HG03103 (cell line): ENCODE results near the gene NIF3L1.
"Not testable (repeated sequence)": the region's sequence is repeated elsewhere in the genome, so short reads cannot be mapped to it uniquely, and the experiment has no call there.

Experiments used
- ATAC-seq: cut with Tn5 transposase; IDR thresholded peaks from one replicate; pipeline ENCODE4 v1.9.1; 2021; ENCODE audit warnings: low read depth; ENCODE audit not compliant: unreplicated experiment

Gene NIF3L1

DNA sequence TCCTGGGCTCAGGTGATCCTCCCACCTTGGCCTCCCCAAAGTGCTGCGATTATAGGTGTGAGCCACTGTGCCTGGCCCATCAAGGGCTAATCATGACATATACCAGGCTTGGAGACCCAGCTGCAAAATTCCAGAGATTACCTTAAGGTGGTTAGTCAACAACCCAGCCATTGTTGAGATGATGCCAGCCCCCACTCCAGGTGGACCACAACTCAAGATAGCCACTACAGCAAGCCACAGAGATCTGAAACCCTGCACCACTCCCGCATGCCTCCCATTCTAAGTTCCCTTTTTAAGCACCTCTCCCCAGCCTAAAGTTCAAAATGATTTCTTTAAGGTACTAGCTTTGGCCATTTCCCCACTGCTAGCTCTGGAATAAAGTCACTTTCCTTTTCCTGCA is 20.2 kb upstream of the NIF3L1 start:
- no peak for ATAC-seq

DNA sequence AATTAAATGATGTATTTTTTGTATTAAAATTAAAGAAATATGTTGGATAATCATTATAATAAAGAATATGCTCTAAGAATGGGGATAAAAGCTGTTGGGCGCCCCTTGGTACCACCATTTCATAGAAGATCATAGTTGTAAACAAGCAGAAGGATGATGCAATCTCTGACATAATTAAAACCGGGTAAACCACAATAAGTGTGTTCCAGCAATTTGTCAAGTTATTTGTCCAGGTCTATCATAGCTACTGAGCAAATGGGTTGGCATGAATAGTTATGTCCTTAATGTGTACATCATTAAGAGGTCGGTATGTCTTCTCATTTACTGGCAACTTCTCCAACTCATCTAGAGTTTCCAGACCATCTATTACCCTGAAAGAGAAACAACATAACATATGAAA is 18.0 kb upstream of the NIF3L1 start:
- no peak for ATAC-seq

DNA sequence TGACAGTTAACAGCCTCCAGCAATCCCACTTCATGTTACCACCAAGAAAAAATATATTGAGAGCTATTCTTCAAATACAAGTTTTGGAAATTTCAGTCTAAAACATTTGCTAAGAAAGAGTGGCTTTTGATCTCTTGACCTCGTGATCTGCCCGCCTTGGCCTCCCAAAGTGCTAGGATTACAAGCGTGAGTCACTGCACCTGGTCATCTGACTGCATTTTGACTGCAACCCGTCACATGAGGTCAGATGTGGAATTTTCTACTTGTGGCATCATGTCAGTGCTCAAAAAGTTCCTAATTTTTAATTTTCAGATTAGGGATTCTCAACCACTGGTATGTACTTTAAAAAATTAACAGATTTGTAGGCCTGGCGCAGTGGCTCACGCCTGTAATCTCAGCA is 15.6 kb upstream of the NIF3L1 start:
- ATAC-seq, result no peak

DNA sequence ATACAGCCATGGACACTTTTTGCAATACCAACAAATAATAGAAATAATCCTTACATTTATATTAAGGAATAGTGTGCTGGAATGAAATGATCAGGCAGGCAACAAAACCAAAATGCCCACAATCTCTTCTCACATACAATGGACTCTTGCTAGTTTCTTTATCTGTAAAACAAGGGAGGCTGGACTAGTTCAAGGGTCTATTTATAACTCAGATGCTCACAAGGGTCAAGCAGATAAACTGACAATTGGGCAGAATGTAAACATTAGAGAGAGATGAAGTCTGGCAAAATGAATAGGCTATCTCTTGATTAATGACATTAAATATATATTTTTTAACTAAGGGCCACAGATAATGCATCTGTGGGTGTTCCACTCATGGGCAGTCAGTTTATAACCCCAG is 11.7 kb upstream of the NIF3L1 start:
- no peak for ATAC-seq

DNA sequence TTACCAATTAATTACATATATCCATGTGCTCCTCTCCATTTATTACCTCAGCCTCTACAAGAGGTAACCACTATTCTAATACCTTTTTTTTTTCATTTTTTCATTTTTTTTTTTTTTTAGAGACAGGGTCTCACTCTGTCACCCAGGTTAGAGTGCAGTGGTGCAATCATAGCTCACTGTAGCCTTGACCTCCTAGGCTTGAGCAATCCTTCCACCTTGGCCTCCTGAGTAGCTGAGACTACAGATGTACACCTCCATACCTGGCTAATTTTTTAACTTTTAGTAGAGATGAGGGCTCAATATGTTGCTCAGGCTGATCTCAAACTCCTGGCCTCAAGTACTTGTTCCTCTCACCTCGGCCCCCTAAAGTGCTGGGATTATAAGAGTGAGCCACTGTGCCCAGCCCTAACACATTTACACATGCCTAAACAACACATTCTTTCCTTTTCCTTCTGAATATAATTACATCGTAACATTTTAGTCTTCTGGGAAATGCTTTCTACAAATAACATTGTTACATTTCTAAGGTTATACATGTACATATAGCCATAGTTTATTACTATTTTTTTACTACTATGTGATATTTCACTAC is 10.8 kb upstream of the NIF3L1 start:
- ATAC-seq, result no peak

DNA sequence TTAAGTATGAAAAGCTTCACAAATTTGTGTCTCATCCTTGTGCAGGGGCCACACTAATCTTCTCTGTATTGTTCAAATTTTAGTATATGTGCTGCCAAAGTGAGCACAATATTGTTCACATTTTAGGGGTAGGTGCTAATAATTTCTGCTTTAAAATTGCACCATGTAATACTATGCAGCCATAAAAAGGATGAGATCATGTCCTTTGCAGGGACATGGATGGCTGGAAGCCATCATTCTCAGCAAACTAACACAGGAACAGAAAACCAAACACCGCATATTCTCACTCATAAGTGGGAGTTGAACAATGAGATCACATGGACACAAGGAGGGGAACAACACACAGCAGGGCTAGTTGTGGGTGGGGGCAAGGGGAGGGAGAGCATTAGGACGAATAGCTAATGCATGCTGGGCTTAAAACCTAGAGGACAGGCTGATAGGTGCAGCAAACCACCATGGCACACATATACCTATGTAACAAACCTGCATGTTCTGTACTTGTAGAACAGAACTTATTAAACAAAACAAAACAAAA is 7.4 kb upstream of the NIF3L1 start:
- not testable (repeated sequence) for ATAC-seq

DNA sequence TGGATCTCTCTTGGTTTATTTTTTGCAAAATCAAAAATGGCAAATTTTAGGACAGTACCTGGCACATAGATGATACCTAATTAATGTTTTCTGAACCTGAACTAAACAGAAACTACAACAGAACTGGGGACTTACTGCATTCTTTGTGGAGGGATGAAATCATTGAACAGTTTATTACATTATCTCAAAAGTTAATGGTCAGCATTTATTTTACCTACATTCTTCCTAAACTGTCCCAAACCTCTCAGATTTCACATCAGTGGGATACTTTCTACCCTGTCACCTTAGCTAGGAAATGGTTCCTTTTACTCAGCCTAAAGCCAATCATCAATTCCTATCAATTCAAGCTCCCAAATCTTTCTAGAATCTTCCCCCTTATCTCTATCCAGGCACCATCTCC is 10.3 kb downstream of the NIF3L1 start:
- ATAC-seq, result no peak

DNA sequence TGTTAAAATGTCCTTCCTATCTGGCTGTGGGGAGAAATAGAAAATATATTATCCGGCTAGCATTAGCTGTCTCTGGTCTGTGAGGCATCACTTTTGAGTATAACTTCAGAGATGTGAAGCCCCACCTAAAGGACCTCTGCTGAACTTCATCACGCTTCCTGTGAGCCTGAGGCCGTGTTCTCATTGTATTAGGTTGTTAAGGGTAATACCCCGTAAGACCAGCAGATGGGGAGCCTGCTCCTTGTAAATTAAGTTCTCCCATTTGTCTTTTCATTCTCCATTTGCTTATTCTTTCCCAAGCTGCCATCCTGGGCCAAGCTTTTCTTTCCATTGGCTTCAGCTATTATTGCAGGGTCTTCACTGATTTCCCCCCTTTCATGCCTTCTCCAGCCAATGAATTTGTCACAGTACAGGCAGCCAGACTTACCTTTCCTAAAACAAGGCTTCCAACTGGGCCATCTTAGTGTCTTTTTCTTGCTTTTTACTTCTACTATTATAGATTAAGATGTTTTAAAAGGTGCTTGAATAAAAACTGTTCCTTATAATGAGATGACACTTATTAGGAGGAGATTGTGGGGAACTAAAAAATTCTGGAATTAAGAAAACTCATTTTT is 12.4 kb downstream of the NIF3L1 start:
- ATAC-seq, result peak; percentile 99

DNA sequence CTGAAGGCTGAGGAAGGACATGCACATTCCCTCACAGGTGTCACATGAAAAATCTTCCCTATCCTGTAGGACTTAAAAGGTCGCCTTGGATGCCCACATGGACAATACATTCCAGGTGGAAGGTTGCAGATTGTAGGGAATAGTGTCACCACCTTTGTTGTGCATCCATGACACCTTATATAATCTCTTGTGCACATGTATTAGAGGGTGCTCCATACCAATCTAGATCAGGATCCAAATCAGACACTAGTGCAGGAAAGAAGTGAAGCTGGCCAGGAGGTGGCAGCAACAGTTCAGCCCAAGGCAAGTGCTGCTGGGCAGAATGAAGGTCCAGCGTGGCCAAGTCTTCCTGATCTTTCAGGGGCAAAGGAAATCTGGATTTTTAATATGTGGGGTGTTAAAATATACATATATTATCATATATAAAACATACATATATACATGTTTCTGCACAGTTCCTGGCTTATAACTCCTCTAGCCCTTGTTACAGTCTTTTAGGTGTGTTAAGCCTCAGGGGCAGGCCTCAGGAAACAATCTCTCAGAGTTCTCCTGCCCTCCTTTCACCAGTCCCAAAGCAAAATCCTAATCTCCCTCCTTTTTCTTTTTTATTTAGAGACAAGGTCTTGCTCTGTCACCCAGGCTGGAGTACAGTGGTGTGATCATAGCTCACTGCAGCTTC is 16.6 kb downstream of the NIF3L1 start:
- ATAC-seq, result peak; percentile 45

DNA sequence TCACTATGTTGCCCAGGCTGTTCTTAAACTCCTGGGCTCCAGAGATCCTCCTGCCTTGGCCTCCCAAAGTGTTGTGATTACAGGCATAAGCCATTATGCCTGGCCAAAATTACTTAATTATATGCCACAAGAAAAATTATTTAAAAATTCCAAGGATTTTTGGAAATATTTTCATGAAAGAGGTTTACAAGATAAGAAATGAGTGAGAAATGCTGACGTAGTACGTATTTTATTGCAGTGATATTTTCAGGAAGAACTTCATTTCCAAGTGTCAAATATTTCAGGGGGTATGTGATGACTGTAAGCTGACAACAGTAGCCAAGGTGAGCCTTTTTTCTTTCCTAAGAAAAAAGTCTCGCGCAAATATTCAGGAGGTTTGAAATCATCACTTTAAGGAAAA is 20.8 kb downstream of the NIF3L1 start:
- ATAC-seq, result no peak

DNA sequence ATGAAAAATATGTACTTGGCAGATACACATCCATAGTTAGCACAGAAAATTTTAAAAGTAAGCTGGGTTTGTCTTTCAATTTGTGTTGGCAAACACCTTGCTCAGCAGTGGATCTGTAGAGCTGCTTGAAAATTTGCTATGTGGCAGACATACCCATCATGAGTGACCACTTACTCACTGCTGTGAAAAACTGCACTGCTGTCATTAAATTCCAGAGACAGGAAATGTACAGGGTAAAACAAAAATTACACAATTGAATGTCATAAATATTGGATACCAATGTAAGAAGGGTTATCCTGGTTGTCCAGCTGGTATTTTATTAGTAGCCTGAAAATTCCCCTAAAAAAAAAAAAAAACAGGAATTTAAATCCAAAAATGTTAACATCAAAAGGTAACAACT is 24.5 kb downstream of the NIF3L1 start:
- ATAC-seq, result no peak

DNA sequence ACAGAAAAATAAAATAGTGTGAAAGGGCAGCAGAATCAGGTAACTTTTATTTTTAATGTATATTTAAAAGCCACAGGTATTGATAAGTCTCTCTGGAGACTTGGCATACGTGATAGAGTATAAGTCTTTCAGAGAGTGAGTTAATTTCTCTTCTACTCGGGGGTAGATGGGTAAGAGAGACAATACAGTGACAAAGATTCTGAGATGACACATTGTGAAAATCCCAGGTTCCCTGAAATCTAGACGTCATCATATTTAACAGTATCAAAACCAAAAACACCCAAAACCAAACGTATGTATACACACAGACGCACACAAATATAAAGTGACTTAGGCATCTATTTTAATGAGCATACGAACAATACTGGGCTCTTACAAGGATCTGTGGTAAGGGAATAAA is 33.3 kb downstream of the NIF3L1 start:
- ATAC-seq, result no peak

DNA sequence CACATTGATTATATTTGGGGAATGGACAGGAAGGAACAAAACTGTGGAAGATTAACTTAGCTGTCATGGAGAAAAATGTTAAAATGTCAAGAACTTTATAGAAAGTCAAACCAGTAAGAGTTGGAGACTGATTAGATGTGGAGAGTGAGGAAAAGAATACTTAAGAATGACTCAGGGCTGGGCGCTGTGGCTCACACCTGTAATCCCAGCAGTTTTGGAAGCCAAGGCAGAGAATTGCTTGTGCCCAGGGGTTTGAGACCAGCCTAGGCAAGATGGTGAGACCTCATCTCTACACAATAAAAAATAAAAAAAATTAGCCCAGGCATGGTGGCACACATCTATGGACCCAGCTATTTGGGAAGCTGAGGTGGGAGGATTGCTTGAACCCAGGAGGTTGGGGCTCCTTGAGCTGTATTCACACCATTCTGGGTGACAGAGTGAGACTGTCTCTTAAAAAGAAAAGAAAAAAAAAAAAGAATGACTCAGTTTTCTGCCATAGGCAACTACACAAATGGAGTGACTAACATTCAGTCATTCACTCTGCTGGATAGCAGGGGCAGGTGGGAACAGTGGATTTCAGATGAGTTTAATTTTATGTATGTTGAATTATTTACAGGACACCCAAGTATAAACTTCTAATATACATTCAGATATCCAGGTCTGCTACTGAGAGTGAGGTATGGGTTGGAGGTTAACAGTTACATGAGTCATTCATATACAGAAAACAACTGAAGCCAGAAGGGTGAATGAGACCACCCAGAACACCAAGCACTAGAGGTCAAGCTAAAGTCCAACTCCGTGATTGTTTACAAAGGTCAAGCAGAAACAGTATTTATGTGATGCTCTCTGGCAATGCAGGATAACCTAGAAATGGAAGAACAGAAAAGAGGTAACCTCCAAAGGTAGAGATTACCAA is 40.4 kb downstream of the NIF3L1 start:
- ATAC-seq, result no peak

DNA sequence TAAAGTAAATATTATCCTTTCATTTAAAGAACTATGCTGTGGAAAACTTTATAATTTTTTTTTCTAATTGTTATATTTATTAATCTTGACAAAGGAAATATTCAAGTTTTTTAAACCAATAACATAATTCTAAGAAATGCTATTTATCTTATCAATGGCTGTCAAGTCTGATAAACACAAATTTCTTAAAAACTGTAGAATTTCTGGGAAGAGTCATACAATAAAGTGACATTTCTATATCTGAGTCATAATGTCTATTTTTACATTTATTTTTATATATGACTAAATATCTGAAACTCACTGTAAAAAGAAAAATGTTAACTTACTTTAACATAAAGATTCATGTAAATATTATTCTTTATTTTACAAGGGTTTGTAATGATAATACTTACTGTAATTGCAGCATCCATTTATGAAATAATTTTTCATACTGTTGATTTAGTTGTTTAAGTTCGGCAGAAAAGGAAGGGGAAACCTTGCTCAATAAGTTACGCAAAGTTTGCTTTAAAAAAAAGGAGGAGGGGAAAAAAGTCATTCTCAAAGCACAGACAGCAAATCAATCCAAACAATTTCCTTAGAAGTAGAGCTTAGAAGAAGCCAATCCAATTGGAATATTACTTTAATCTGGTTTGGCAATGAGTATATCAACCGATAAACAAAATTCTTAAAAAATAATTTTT is 41.9 kb downstream of the NIF3L1 start:
- no peak for ATAC-seq

DNA sequence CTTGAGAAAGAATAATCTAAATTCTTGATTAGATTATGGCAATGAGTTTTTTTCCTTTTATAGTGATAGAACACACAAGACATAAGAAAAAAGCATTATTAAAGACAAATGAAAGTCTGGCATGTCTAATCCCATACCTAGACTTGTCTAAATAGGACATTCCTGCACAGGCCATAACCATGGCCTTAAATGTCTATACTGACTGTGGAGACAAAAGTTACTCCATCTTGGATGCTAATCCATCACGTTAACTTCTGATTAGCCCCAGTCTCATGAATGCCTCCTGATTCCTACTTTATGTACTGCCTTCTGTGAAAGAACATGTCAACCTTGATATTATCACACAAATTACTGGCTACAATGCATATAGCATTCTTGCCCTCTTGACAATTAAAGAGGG is 50.7 kb downstream of the NIF3L1 start:
- ATAC-seq, result no peak

DNA sequence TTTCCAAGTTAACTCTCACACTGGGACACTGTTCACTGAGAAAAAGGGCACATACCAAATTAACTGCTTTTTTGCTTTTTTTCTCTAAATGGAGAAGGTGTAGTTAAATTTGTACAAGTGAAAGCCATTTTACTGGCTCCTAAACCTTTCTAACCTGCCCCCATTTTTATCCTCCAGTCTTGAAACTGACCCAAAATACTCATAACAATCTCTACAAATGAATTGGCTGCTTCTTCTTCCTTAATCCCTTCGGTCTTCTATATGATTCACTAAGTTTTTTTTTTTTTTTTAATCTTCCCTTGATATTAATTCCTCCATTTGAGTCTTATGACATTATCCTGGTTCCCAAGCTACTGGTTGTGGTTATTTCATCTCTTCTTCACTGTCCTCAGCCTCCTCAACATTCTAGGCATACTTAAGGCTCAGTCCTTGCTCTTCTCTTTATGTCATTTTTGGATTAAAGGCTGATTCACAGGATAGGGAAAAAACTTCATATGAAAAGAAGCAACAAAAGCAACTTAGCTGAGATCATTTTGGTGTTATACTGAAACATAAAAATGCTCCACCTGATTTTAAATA is 54.4 kb downstream of the NIF3L1 start:
- no peak for ATAC-seq

DNA sequence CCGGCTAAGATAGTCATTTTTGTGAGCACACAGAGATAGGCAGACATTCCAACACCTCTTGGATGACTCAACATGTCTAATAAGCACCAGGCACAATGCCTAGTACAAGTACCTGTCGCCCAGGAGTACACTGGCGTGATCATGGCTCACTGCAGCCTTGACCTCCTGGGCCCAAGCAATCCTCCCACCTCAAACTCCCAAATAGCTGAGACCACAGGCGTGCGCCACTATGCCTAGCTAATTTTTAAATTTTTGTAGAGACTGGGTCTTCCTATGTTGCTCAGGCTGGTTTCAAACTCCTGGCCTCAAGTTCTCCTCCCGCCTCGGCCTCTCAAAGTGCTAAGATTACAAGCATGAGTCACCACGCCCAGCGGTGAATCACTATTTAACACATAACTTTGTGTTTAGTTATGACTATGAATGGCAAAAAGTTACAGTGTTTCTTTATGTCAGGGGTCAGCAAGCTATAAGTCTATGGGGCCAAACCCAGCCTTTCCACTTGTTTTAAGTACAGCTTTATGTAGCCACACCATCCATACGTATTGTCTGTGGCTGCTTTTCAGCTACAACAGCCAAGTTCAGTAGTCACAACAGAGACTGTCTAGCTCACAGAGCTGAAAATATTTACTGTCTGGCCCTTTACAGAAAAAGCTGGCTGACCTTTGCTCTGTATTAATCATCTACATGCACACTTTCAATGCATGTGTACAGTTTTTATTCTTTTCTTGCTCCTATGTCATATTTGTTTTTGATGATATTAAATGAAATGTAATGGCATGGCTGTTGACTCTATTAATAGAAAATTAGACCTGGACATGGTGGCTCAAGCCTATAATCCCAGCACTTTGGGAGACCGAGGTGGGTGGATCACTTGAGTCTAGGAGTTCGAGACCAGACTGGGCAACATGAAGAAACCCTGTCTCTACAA is 55.6 kb downstream of the NIF3L1 start:
- no peak for ATAC-seq

DNA sequence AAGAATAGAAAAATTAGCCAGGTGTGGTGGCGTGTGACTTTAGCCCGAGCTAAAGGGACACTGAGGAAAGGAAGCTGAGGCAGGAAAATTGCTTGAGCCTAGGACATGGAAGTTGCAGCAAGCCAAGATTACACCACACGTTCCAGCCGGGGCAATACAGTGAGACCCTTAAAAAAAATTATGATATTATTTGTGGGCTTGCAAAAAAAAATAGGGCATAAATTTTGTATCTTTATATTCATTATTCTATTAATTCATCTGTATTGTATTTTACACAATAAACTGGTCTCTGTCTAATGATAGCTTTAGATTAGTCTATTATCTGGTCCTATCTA is 56.2 kb downstream of the NIF3L1 start:
- no peak for ATAC-seq

DNA sequence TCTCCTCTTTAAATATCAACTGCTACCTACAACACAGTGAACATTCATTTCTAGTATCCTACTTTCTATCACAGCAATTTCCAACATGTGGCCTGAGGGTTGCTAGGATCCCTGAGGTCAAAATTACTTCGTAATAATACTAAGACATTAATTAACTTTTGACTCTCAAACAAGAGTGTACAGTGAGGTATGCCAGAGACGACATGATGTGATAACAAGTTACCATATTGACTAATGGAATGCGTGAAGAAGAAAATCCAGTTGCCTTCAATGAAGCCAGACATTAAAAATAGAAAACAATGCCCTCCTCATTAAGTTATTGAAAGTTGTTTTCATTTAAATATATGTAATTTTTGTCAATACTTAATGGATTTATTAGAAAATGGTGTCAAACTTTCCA is 61.2 kb downstream of the NIF3L1 start:
- no peak for ATAC-seq
